GM13977 (cell line): ENCODE measurements around the gene GAPT.

Experiments
- DNase-seq: peaks from one replicate; pipeline ENCODE4 v3.0.0; 2012; ENCODE audit warnings: low spot score
- in situ Hi-C: fragments of 300-500 bp; cut with MboI; formaldehyde crosslinking; loops from one replicate; pipeline ENCODE4 v1.12.0; 2022; ENCODE audit warnings: low sequenced_read_pairs, low pct_unique_long_range_greater_than_20kb, mixed read lengths, inconsistent platforms; ENCODE audit not compliant: unreplicated experiment
- TF ChIP-seq, protein P1 (sequence below): IDR thresholded peaks from 2 replicates; pipeline ENCODE4 v1.5.1; 2012; ENCODE audit warnings: mild to moderate bottlenecking, control low read depth; ENCODE audit not compliant: insufficient read depth; ENCODE audit errors: extremely low read depth, missing control alignments

Gene GAPT

DNA sequence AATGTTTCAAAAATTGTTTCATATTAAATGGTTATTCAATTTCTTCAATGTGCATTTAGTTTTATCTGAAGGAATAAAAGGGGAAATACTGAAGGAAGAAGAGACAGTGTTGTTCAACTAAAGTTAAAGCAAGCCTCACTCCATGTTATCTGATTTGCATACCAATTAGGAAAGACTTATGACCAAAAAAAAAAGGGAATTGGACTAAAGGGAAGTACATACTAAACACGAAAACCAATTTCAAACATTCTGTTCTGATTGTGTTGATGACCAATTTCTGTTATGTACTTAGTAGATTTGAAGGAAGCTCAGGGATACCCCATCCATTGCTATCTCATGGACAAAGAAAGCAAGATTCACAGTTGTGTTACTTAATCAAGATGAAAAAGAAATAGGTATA lies 4.9 kb upstream of the GAPT start:
- no peak for DNase-seq
- TF ChIP-seq, protein P1, sequence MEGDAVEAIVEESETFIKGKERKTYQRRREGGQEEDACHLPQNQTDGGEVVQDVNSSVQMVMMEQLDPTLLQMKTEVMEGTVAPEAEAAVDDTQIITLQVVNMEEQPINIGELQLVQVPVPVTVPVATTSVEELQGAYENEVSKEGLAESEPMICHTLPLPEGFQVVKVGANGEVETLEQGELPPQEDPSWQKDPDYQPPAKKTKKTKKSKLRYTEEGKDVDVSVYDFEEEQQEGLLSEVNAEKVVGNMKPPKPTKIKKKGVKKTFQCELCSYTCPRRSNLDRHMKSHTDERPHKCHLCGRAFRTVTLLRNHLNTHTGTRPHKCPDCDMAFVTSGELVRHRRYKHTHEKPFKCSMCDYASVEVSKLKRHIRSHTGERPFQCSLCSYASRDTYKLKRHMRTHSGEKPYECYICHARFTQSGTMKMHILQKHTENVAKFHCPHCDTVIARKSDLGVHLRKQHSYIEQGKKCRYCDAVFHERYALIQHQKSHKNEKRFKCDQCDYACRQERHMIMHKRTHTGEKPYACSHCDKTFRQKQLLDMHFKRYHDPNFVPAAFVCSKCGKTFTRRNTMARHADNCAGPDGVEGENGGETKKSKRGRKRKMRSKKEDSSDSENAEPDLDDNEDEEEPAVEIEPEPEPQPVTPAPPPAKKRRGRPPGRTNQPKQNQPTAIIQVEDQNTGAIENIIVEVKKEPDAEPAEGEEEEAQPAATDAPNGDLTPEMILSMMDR: no peak
- in situ Hi-C loops: no loop called here

DNA sequence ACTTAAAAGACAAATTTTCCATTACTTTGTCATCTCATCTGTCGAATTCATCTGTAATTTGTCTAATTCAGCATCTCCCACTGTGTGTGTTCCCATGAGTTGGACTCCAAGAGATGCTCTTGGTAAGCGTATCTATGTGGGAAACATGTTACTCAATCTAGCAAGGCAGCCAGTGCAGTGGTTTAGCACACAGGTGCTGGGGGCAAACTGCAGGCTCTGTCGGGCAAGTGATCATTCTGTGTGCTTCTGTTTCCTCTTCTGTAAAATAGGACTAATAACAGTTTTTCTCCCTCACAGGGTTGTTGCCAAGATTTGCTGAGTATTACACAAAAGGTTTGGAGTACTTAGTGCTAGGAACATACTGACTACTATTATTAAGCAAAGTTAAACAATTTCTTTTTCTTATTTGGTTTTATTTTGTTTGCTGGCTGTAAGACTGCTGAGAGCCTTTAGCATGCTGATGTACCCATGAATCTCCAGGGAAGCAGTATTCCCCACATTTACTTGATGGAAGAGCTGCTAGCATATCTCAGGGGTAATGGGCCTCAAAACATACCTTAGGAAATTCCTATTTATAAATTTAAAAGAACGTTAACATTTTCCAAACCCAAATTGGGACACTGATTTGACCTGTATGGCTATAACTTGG lies 709 bp upstream of the GAPT start:
- DNase-seq: no peak
- TF ChIP-seq, protein P1: no peak
- in situ Hi-C loops: no loop called here

DNA sequence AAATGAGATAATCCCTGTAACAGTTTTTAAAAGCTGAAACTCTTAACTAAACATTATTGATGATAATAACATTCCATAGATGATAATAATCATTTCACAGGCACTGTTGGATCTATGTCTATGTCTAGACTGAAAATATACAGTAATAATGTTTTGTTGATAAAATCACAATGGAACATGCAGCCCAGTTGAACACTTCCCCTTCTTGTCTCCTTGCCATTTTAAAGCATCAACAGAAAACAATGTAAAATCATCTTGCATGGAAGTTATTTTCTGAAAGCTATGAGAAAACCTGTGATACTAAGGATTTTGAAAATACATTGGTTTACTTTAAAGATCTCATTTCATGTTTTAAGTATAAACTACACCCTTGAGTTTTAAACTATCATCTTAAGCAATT lies 1.9 kb downstream of the GAPT start:
- DNase-seq: no peak

DNA sequence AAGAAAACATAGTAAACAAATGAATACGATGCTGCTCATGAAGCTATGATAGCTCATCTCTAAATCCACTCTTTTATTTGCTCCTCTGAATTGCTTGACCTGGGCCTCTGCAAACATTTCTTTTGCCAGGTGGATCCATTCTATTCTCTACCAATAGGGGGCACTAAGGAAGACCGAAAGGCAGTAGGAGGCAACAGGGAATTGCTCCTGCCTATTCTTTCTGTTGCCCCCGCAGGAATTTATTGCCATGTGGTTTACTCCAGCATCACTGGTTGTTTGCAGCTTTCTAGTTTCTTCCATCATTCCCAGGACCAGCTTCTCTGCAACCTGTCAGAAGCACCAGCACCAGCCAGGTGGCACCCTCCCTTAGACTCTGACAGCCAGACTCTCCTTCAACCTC lies 5.3 kb downstream of the GAPT start:
- TF ChIP-seq, protein P1: peak; percentile 35
- no peak for DNase-seq
- in situ Hi-C loops: no loop called here

More for the DNA sequence above, 1.9 kb downstream of the GAPT start:
- in situ Hi-C loops: no loop called here
- TF ChIP-seq, protein P1: no peak

DNA sequence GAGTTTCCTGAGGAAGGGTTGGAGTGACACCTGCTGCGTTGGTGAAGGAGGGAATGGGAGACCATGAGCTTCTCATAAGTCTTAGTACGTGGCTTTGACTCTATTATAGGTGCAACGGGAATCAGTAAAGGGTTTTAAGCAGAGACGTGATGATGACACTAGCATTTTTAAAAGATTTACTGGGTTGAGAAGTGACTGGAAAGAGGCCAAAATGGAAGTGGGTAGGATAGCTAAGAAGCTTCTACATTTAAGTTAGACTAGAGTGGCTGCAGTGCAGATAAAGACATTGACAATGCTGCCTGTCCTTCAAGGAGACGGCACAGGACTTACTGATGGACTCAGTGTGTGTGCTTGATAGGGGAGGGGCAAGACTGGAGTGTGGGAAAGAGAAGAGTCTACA lies 6.2 kb downstream of the GAPT start:
- TF ChIP-seq, protein P1: no peak
- no peak for DNase-seq
- in situ Hi-C loops: no loop called here

DNA sequence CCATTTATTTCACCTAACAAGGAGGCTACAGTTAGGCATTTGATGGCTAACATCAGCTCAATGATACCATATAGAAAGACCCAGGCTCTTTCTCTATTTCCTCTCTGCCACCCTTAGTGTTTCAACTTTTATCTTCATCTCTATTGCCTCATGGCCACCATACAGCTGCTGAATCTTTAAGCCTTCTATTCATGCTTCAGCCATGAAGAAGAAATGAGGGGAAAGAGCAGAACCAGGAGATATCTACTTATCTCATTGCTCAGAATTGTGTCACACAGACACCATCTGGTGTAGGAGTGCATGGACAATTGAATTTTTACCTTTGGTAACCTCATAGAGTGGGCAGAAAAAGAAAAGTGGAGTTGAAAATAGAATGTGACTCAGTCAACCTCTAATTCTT lies 6.7 kb downstream of the GAPT start:
- TF ChIP-seq, protein P1: no peak
- DNase-seq: no peak
- in situ Hi-C loops: no loop called here
